DOHH2 (cell line): ENCODE results near the gene NEK8.

Experiments used
- H3F3A ChIP-seq: fragments of 200-600 bp; sonication (generic), shearing (Covaris generic); 2 replicates; pipeline ENCODE4 v1.6.0; 2016; ENCODE audit warnings: antibody characterized with exemption, mild to moderate bottlenecking; ENCODE audit not compliant: control insufficient read depth, insufficient read depth
- H3K27ac ChIP-seq: fragments of 200-600 bp; sonication (generic); 2 replicates; pipeline ENCODE4 v1.5.1; 2014; ENCODE audit warnings: low read depth, mild to moderate bottlenecking, low read length, moderate library complexity
- H3K27me3 ChIP-seq: fragments of 200-600 bp; sonication (generic); 2 replicates; pipeline ENCODE4 v1.6.1; 2014; ENCODE audit warnings: mild to moderate bottlenecking, low read length, mixed read lengths; ENCODE audit not compliant: control insufficient read depth
- H3K36me3 ChIP-seq: fragments of 200-600 bp; sonication (generic); 2 replicates; pipeline ENCODE4 v1.6.1; 2014; ENCODE audit warnings: mild to moderate bottlenecking, low read length, moderate library complexity, mixed read lengths; ENCODE audit not compliant: control insufficient read depth
- H3K4me1 ChIP-seq: fragments of 200-600 bp; sonication (generic); 2 replicates; pipeline ENCODE4 v1.6.1; 2014; ENCODE audit warnings: mild to moderate bottlenecking, low read length, mixed read lengths; ENCODE audit not compliant: control insufficient read depth
- H3K4me2 ChIP-seq: fragments of 200-600 bp; sonication (generic); 2 replicates; pipeline ENCODE4 v1.6.0; 2014; ENCODE audit warnings: mild to moderate bottlenecking, low read length, moderate library complexity
- H3K4me3 ChIP-seq: fragments of 200-600 bp; sonication (generic); 2 replicates; pipeline ENCODE4 v1.5.1; 2014; ENCODE audit warnings: mild to moderate bottlenecking, low read length, mixed read lengths
- H3K79me2 ChIP-seq: fragments of 200-600 bp; sonication (generic); 2 replicates; pipeline ENCODE4 v1.6.1; 2014; ENCODE audit warnings: mild to moderate bottlenecking, low read length, mixed read lengths; ENCODE audit not compliant: control insufficient read depth
- H3K9me2 ChIP-seq: fragments of 200-600 bp; sonication (generic); replicated peaks from 2 replicates; pipeline ENCODE4 v1.6.1; 2014; ENCODE audit warnings: mild to moderate bottlenecking, low read length, mixed read lengths; ENCODE audit not compliant: control insufficient read depth
- H3K9me3 ChIP-seq: fragments of 200-600 bp; sonication (generic); 2 replicates; pipeline ENCODE4 v1.6.1; 2014; ENCODE audit warnings: antibody characterized with exemption, low read length, mixed read lengths; ENCODE audit not compliant: control insufficient read depth, insufficient read depth
- H4K20me1 ChIP-seq: fragments of 200-600 bp; sonication (generic); 2 replicates; pipeline ENCODE4 v1.6.0; 2014; ENCODE audit warnings: low read depth, mild to moderate bottlenecking, antibody characterized with exemption, low read length, moderate library complexity; ENCODE audit not compliant: control insufficient read depth, insufficient read depth
- EZH2phosphoT487 ChIP-seq: fragments of 200-600 bp; sonication (generic); IDR thresholded peaks from 2 replicates; pipeline ENCODE4 v1.6.1; 2017; ENCODE audit warnings: borderline replicate concordance, mild to moderate bottlenecking, antibody characterized with exemption, low read length, moderate library complexity, mixed read lengths
- TF ChIP-seq, protein P1 (sequence below): fragments of 200-600 bp; sonication (generic); IDR thresholded peaks from one replicate; pipeline ENCODE4 v1.5.1; 2014; ENCODE audit warnings: antibody characterized with exemption, mild to moderate bottlenecking, low read depth, low read length; ENCODE audit not compliant: poor library complexity, severe bottlenecking

The NEK8 gene

DNA sequence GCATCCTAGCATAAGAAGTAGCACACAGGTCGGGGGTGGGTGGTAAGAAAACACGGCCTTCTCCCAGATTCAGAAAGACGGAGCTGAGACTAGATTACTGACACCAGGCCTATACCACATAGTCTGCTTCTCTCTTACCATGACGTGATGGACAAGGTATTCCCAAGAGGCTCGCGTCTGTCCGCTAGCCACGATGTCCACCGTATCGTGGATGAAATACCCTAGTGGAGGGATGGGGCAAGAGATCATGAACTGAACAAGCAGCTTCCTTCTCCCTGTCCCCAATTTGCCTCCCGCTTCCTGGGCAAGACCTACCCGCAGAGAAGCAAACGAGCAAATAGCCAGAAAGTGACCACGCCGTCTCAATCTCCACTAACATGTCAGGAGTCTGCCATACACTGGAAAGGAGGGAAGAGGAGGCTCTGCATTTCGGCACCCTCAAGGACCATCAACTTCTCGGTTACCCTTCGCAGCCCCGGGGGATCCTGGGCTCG, 3.4 kb upstream of the NEK8 start:
- Histone ChIP-seq H3K36me3 (peaks cover 56% of the 10 kb centered on the region), H3K4me3 (peak overlapping the region; percentile 94), H3K4me1 (peaks cover 69% of the 10 kb centered on the region), H3K79me2 (peaks cover 48% of the 10 kb centered on the region), H3K27me3 (0 out of 2 replicates have a peak, but pooled peaks cover 3% of the 10 kb centered on the region), H4K20me1 (peaks cover 22% of the 10 kb centered on the region), H3K9me3 (no peaks in the 10 kb centered on the region), H3K9me2 (no peaks in the 10 kb centered on the region), H3F3A (peaks cover 68% of the 10 kb centered on the region), H3K27ac (peak overlapping the region; percentile 93), H3K4me2 (peak overlapping the region; percentile 100)
- TF ChIP-seq, protein P1, sequence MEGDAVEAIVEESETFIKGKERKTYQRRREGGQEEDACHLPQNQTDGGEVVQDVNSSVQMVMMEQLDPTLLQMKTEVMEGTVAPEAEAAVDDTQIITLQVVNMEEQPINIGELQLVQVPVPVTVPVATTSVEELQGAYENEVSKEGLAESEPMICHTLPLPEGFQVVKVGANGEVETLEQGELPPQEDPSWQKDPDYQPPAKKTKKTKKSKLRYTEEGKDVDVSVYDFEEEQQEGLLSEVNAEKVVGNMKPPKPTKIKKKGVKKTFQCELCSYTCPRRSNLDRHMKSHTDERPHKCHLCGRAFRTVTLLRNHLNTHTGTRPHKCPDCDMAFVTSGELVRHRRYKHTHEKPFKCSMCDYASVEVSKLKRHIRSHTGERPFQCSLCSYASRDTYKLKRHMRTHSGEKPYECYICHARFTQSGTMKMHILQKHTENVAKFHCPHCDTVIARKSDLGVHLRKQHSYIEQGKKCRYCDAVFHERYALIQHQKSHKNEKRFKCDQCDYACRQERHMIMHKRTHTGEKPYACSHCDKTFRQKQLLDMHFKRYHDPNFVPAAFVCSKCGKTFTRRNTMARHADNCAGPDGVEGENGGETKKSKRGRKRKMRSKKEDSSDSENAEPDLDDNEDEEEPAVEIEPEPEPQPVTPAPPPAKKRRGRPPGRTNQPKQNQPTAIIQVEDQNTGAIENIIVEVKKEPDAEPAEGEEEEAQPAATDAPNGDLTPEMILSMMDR, result no peak
- TF ChIP-seq EZH2phosphoT487, result no peak

DNA sequence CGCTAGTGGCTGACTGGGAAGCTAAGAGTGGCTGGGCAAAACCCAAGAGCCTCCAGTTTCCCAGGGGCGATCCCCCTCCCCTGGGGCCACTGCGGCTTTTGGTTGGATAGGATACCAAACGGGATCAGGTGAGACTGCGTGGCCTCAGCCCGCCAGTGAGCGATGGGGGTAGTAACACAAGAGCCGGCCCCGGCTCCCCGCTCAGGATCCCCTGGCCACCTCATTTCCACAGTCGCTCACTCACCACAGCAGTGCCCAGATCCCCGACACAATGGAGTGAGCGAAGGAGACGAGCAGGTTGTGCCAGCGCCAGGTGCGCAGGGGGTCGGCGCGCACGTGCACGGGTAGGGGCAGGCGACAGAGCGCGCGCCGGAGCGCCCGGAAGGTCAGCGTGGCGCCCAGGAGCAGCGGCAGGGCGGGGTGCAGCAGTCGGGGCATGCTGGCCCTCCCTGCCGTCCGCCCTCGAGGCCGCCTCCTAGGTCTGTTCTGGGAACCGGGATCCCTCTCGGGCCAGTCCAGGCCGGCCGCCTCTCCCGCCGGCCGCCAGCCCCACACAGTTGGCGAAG, 2.8 kb upstream of the NEK8 start:
- Histone ChIP-seq H3K4me3 (peak overlapping the region; percentile 94), H3K36me3 (peaks cover 51% of the 10 kb centered on the region), H3K9me2 (no peaks in the 10 kb centered on the region), H3K27me3 (0 out of 2 replicates have a peak, but pooled peaks cover 3% of the 10 kb centered on the region), H3K9me3 (no peaks in the 10 kb centered on the region), H3K4me2 (peak overlapping the region; percentile 100), H3K4me1 (peaks cover 69% of the 10 kb centered on the region), H3K79me2 (peaks cover 43% of the 10 kb centered on the region), H4K20me1 (peaks cover 22% of the 10 kb centered on the region), H3F3A (peaks cover 63% of the 10 kb centered on the region), H3K27ac (peak overlapping the region; percentile 93)
- TF ChIP-seq EZH2phosphoT487, result no peak

- TF ChIP-seq EZH2phosphoT487, result no peak
- TF ChIP-seq, protein P1, result no peak
- peaks cover 38% of the 10 kb centered on the region for H3K79me2 ChIP-seq
Observed at GRCh38 chr17:28726226-28726626, 2.4 kb upstream of the NEK8 start, which contains the start of gene TLCD1. TSS of gene TLCD1 (minus strand) at chr17:28726233. CDS start at chr17:28726097, 136 bp downstream.

GRCh38 chr17:28726627-28727491, 1.7 kb upstream of the NEK8 start:
- H3K36me3 ChIP-seq, result peaks cover 40% of the 10 kb centered on the region
- H3K4me1 ChIP-seq, result peaks cover 63% of the 10 kb centered on the region
- H3F3A ChIP-seq, result peaks cover 52% of the 10 kb centered on the region
- H4K20me1 ChIP-seq, result peaks cover 12% of the 10 kb centered on the region
- no peaks in the 10 kb centered on the region for H3K27me3 ChIP-seq
- peaks cover 32% of the 10 kb centered on the region for H3K79me2 ChIP-seq
- H3K9me3 ChIP-seq, result no peaks in the 10 kb centered on the region
- H3K27ac ChIP-seq, result peak overlapping the region; percentile 95
- peak overlapping the region; percentile 100 for H3K4me2 ChIP-seq
- TF ChIP-seq, protein P1, result peak; percentile 99
- no peak for TF ChIP-seq EZH2phosphoT487
- no peaks in the 10 kb centered on the region for H3K9me2 ChIP-seq
- peak overlapping the region; percentile 94 for H3K4me3 ChIP-seq

More at GRCh38 chr17:28726226-28726626, 2.4 kb upstream of the NEK8 start, which contains the start of gene TLCD1:
- Histone ChIP-seq H3K9me2 (no peaks in the 10 kb centered on the region), H3K4me3 (peak within 1 kb of the TSS; percentile 94), H4K20me1 (peaks cover 19% of the 10 kb centered on the region), H3K27me3 (0 out of 2 replicates have a peak, but pooled peaks cover 2% of the 10 kb centered on the region), H3K4me2 (peak within 1 kb of the TSS; percentile 100), H3F3A (peaks cover 58% of the 10 kb centered on the region), H3K9me3 (no peaks in the 10 kb centered on the region), H3K4me1 (peaks cover 69% of the 10 kb centered on the region), H3K36me3 (peaks cover 46% of the 10 kb centered on the region), H3K27ac (peak within 1 kb of the TSS; percentile 95)
